Measurements from ENCODE around the gene RTKN2. TPM values are rescaled to one million over a fixed set of nuclear protein-coding genes. Genes with fewer than 3 reads are reported as not detected.

The RTKN2 gene
- total RNA-seq, 4 donors from 2014 or later = 0.49 to 1.6 (median 1.2) TPM; not detected in 1

- no peak for DNase-seq
- intact Hi-C loops (cut with DNase I) = no loop called here
- no peak overlapping the region for H3K4me3 ChIP-seq (replicated peaks in 1 of 3)
- no peaks in the 10 kb centered on the region for H3K36me3 ChIP-seq
- no peaks in the 10 kb centered on the region for H3K4me1 ChIP-seq
- H3K9me3 ChIP-seq = no peaks in the 10 kb centered on the region
- H3K27me3 ChIP-seq = no peaks in the 10 kb centered on the region
- WGBS, 2 donors = 84 to 90% methylated on average over 2 of the region's 2 CpGs
- no peak overlapping the region for H3K27ac ChIP-seq
- TF ChIP-seq POLR2A (IDR thresholded peaks at IDR 0.05) = no peak
- no peak for TF ChIP-seq CTCF (IDR thresholded peaks at IDR 0.05)
Observed at GRCh38 chr10:62175251-62175650, 93.4 kb downstream of the RTKN2 start.

- Histone ChIP-seq H3K4me1 (no peaks in the 10 kb centered on the region), H3K4me3 (replicated peaks in 1 of 3) (no peak overlapping the region), H3K27me3 (no peaks in the 10 kb centered on the region), H3K27ac (no peak overlapping the region), H3K36me3 (no peaks in the 10 kb centered on the region), H3K9me3 (no peaks in the 10 kb centered on the region)
- DNase-seq = no peak
- no peak for TF ChIP-seq CTCF (IDR thresholded peaks at IDR 0.05)
- intact Hi-C loops (cut with DNase I) = no loop called here
Observed at GRCh38 chr10:62172465-62172864, 96.2 kb downstream of the RTKN2 start.

GRCh38 chr10:62171791-62172190, 96.9 kb downstream of the RTKN2 start:
- H3K4me1 ChIP-seq = no peaks in the 10 kb centered on the region
- 77 to 84% methylated on average over 2 of the region's 2 CpGs for WGBS, 2 donors
- no peak overlapping the region for H3K4me3 ChIP-seq (replicated peaks in 1 of 3)
- no peaks in the 10 kb centered on the region for H3K9me3 ChIP-seq
- H3K36me3 ChIP-seq = no peaks in the 10 kb centered on the region
- no peak for DNase-seq
- TF ChIP-seq POLR2A (IDR thresholded peaks at IDR 0.05) (no peak), CTCF (IDR thresholded peaks at IDR 0.05) (no peak)
- no peak overlapping the region for H3K27ac ChIP-seq
- intact Hi-C loops (cut with DNase I) = no loop called here
- no peaks in the 10 kb centered on the region for H3K27me3 ChIP-seq

GRCh38 chr10:62170732-62171131, 97.9 kb downstream of the RTKN2 start:
- DNase-seq = no peak
- Histone ChIP-seq H3K9me3 (no peaks in the 10 kb centered on the region), H3K4me3 (replicated peaks in 1 of 3) (no peak overlapping the region), H3K27ac (no peak overlapping the region), H3K36me3 (no peaks in the 10 kb centered on the region), H3K27me3 (no peaks in the 10 kb centered on the region), H3K4me1 (no peaks in the 10 kb centered on the region)
- TF ChIP-seq POLR2A (IDR thresholded peaks at IDR 0.05) (no peak), CTCF (IDR thresholded peaks at IDR 0.05) (no peak)
- intact Hi-C loops (cut with DNase I) = no loop called here
- WGBS, 2 donors = 70 to 86% methylated on average over 1 of the region's 1 CpG

GRCh38 chr10:62166331-62167131, 102.1 kb downstream of the RTKN2 start:
- DNase-seq = no peak
- Histone ChIP-seq H3K4me3 (replicated peaks in 1 of 3) (no peak overlapping the region), H3K27ac (no peak overlapping the region), H3K4me1 (no peaks in the 10 kb centered on the region), H3K9me3 (no peaks in the 10 kb centered on the region), H3K36me3 (no peaks in the 10 kb centered on the region), H3K27me3 (no peaks in the 10 kb centered on the region)
- 47 to 51% methylated on average over 4 of the region's 4 CpGs for WGBS, 2 donors
- TF ChIP-seq CTCF (IDR thresholded peaks at IDR 0.05) = no peak
- no peak for TF ChIP-seq POLR2A (IDR thresholded peaks at IDR 0.05)
- intact Hi-C loops (cut with DNase I) = no loop called here
